Activated T-cell treated with anti-CD3 and anti-CD28 coated beads, Interleukin-2, amount 50 U/mL, for 1 hour (primary cell): Measurements from ENCODE around the gene FRAT1.

ENCODE experiments used
- DNase-seq: peaks from one replicate; pipeline ENCODE4 v3.0.0-alpha.2; 2020

FRAT1 gene

GRCh38 chr10:97367126-97367649 lies 48.1 kb downstream of the FRAT1 start:
- no peak for DNase-seq
